Inferior parietal cortex (tissue), 1 donor: ENCODE measurements around the gene NBAS.
"Not testable (repeated sequence)": the region's sequence is repeated elsewhere in the genome, so short reads cannot be mapped to it uniquely, and the experiment has no call there.

Experiments
- DNase-seq: peaks from one replicate; pipeline ENCODE4 v3.0.0-alpha.2; 2016; ENCODE audit errors: extremely low spot score

NBAS gene

GRCh38 chr2:15363142-15363541 is 198.0 kb downstream of the NBAS start:
- no peak for DNase-seq

- no peak for DNase-seq
These were observed 201.2 kb downstream of the NBAS start for GRCh38 chr2:15359716-15360531.

- no peak for DNase-seq
These were observed 203.2 kb downstream of the NBAS start for GRCh38 chr2:15357922-15358321.

- no peak for DNase-seq
These were observed 203.9 kb downstream of the NBAS start for GRCh38 chr2:15357186-15357585.

GRCh38 chr2:15355386-15355785 is 205.7 kb downstream of the NBAS start:
- no peak for DNase-seq

- DNase-seq: no peak
These were observed 206.4 kb downstream of the NBAS start for GRCh38 chr2:15354596-15355366.

GRCh38 chr2:15352363-15352762 is 208.8 kb downstream of the NBAS start:
- no peak for DNase-seq

- no peak for DNase-seq
These were observed 212.5 kb downstream of the NBAS start for GRCh38 chr2:15348636-15349035.

- DNase-seq: no peak
These were observed 213.1 kb downstream of the NBAS start for GRCh38 chr2:15348045-15348444.

- no peak for DNase-seq
These were observed 214.5 kb downstream of the NBAS start for GRCh38 chr2:15346624-15347023.

- no peak for DNase-seq
These were observed 223.0 kb downstream of the NBAS start for GRCh38 chr2:15337996-15338666.

- no peak for DNase-seq
These were observed 226.3 kb downstream of the NBAS start for GRCh38 chr2:15334644-15335326.

GRCh38 chr2:15331787-15332186 is 229.3 kb downstream of the NBAS start:
- no peak for DNase-seq

- DNase-seq: no peak
These were observed 235.8 kb downstream of the NBAS start for GRCh38 chr2:15325296-15325695.

- no peak for DNase-seq
These were observed 237.9 kb downstream of the NBAS start for GRCh38 chr2:15323227-15323626.

GRCh38 chr2:15321481-15321880 is 239.7 kb downstream of the NBAS start:
- DNase-seq: not testable (repeated sequence)

GRCh38 chr2:15316370-15316814 is 244.7 kb downstream of the NBAS start:
- no peak for DNase-seq

GRCh38 chr2:15315411-15315810 is 245.7 kb downstream of the NBAS start:
- DNase-seq: no peak

- no peak for DNase-seq
These were observed 247.5 kb downstream of the NBAS start for GRCh38 chr2:15313657-15314056.

- DNase-seq: no peak
These were observed 249.2 kb downstream of the NBAS start for GRCh38 chr2:15311926-15312325.

- no peak for DNase-seq
These were observed 249.8 kb downstream of the NBAS start for GRCh38 chr2:15311201-15311907.
